Stimulated activated CD4-positive, alpha-beta T cell treated with anti-CD3 and anti-CD28 coated beads, Interleukin-1b, Interleukin-23, amount 100 ng/mL, for 48 hours (primary cell): ENCODE measurements around the gene DYNC1LI1.

ENCODE experiments used
- DNase-seq: peaks from one replicate; pipeline ENCODE4 v3.0.0-alpha.2; 2020

Gene DYNC1LI1

GRCh38 chr3:32487781-32488473, 82.7 kb downstream of the DYNC1LI1 start:
- DNase-seq = no peak

- no peak for DNase-seq
These were observed 86.2 kb downstream of the DYNC1LI1 start for GRCh38 chr3:32484436-32484835.

GRCh38 chr3:32483772-32484171, 86.9 kb downstream of the DYNC1LI1 start:
- DNase-seq = no peak

GRCh38 chr3:32482693-32483092, 88.0 kb downstream of the DYNC1LI1 start:
- no peak for DNase-seq

- no peak for DNase-seq
These were observed 88.6 kb downstream of the DYNC1LI1 start for GRCh38 chr3:32481791-32482631.

GRCh38 chr3:32480604-32481003, 90.1 kb downstream of the DYNC1LI1 start:
- no peak for DNase-seq
